ENCODE data around the gene NPAS4. TPM values are rescaled to one million over a fixed set of nuclear protein-coding genes. Genes with fewer than 3 reads are reported as not detected.

NPAS4 gene
- total and polyA plus RNA-seq, 9 of the 15 experiments (the other 6 are each of a cell fraction or from before 2014, with no cell fraction given), result not detected

GRCh38 chr11:66371627-66372415 lies 49.0 kb upstream of the NPAS4 start, which contains the start of gene SLC29A2 (continued):
- TF ChIP-seq RERE (CRISPR knock-in tag; IDR thresholded peaks at IDR 0.05; ENCODE audit: borderline replicate concordance) (no peak), TFAP4 (CRISPR knock-in tag; IDR thresholded peaks at IDR 0.05; ENCODE audit: borderline replicate concordance) (peak; percentile 46; the same call in 1 of the 2 replicates), ZNF143 (CRISPR knock-in tag; IDR thresholded peaks at IDR 0.05) (peak; percentile 66; the same call in 1 of the 2 replicates), MXI1 (IDR thresholded peaks at IDR 0.05; ENCODE audit: low read depth, low read length) (peak; percentile 73), PHB2 (IDR thresholded peaks at IDR 0.05; ENCODE audit: low read depth) (no peak), RAD21 (CRISPR knock-in tag; conservative IDR thresholded peaks at IDR 0.05 in 1 of 2, IDR thresholded peaks at IDR 0.05 in 1 of 2) (no peak), PBX2 (CRISPR knock-in tag; IDR thresholded peaks at IDR 0.05; ENCODE audit: low read depth) (no peak), PBX2 (tag; conservative IDR thresholded peaks at IDR 0.05; ENCODE audit: low read depth) (0 out of 2 replicates have a peak, but pooled peaks have one; percentile 37), ZC3H11A (IDR thresholded peaks at IDR 0.05; ENCODE audit: low read depth, low read length) (no peak), BRF2 (IDR thresholded peaks at IDR 0.05; ENCODE audit: borderline replicate concordance, insufficient read depth, insufficient read length) (no peak), KLF10 (CRISPR knock-in tag; IDR thresholded peaks at IDR 0.05) (no peak), ZNF12 (CRISPR knock-in tag; IDR thresholded peaks at IDR 0.05) (no peak), XRCC4 (IDR thresholded peaks at IDR 0.05; ENCODE audit: extremely low read depth, insufficient read depth, insufficient read length) (no peak), SMARCB1 (IDR thresholded peaks at IDR 0.05; ENCODE audit: insufficient read length, low read depth) (no peak), ZKSCAN3 (CRISPR knock-in tag; IDR thresholded peaks at IDR 0.05) (no peak), CREM (IDR thresholded peaks at IDR 0.05; ENCODE audit: low read depth) (peak; percentile 15; the same call in 1 of the 2 replicates)
